Activated T-helper 1 cell treated with Interleukin-2 at 50 U/mL for 16 hours (primary cell): ENCODE measurements around the gene EXOC8.

Source experiments
- DNase-seq: peaks from one replicate; pipeline ENCODE4 v3.0.0-alpha.2; 2020; ENCODE audit warnings: low read depth

The EXOC8 gene

GRCh38 chr1:231337472-231338269 lies at the start of gene EXOC8:
Gene EXOC8, minus strand, starts transcription at chr1:231337852. Its CDS starts 107 bp downstream, at chr1:231337745.
- DNase-seq = peak; percentile 97

DNA sequence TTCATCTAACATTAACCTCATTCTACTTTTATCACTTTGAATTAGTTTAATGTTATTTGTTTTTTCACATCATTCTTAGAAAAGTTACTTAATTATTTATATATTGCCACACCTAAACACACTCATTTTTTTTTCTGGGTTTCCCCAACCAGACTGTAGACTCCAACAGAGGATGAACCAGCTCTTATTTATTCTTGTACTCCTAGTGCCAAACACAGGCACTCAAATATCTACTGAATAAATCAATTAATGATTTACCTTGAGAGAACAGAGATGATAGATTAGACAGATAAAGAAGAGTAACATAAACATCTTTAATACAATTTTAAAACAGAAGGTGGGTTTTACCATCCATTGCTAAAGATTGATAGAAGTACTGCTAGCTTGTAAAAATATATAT lies 48.8 kb upstream of the EXOC8 start:
- no peak for DNase-seq

- no peak for DNase-seq
Measured at GRCh38 chr1:231385416-231385748, 47.7 kb upstream of the EXOC8 start.

DNA sequence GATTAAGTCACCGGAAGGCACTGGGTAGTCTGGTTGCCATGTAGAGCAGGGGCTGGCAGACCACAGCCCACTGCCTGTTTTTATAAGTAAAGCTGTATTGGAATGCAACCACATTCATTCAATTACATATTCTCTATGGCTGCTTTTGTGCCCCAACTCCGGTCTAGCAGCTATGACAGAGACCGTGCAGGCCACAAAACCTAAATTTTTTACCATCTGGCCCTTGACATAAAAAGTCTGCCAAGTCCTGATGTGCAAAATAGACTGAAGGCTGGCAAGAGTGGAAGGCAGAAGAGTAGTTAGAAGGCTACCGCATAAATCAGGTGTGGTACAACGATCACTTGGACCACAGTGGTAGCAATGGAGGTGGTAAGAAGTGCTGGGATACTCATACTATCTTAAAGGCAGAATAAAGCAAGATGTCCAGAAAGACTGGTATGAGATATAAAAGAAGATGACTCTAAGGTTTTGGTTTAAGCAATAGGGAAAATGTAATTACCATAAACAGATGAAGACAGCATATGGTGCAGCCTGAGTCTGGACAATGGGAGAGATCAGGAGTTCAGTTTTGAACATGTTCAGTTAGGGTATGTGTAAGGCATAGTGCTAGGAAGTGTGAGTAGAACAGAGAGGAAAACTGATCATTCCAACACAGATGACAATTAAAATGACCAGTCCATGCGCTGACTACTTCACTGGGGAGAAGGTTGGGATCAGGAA lies 47.2 kb upstream of the EXOC8 start:
- DNase-seq = no peak

DNA sequence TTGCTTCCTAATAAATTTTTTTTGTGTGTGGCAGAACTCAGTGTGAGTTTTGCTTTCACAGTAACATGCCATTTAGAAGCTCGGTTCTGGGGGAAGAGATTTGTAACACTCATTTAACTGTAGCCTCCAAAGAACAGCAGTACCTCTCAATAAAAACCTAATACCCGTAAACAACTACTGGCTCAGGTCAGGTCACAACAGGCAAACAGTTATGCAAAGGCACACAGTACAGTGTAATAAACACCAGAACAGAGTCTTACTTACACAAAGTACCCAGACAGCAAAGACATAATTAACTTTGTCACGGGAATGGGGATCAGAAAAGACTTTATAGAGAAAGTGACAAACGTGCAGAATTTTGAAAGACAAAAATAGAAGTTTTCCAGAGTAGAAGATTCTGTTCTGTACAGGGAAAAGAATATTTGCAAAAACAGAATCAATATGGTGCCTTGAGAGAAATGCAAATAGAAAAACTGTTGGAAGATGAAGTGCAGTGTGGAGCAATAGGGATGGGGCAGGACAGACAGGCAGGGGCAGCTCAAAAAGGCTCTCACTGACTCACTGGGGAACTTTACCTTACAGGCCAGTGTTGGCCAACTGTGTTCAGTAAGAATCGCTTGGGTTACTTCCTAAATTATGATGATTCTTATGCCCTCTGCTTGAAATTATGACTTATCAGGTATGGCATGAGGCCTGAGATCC lies 45.7 kb upstream of the EXOC8 start:
- no peak for DNase-seq

DNA sequence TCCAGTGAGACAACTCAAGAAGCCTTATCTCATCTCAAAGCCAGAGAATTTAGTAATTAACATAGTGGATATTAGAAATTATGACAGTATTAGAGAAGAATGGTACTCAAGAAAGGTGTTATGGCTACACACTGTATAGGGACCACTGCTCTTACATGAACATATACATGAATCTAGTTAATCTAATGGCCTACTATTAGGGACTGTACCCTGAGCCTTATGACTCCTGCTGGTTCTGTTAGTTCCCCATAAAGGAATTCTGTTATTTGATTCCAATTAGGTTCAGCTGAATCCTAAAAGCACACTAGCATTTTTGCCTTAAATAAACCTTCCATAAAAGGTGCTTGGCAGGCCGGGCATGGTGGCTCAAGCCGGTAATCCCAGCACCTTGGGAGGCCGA lies 44.8 kb upstream of the EXOC8 start:
- DNase-seq = no peak

- DNase-seq = no peak
Measured at GRCh38 chr1:231381729-231382128, 44.1 kb upstream of the EXOC8 start.

GRCh38 chr1:231376875-231377549 lies 39.4 kb upstream of the EXOC8 start:
- no peak for DNase-seq

GRCh38 chr1:231376101-231376500 lies 38.4 kb upstream of the EXOC8 start:
- DNase-seq = no peak

DNA sequence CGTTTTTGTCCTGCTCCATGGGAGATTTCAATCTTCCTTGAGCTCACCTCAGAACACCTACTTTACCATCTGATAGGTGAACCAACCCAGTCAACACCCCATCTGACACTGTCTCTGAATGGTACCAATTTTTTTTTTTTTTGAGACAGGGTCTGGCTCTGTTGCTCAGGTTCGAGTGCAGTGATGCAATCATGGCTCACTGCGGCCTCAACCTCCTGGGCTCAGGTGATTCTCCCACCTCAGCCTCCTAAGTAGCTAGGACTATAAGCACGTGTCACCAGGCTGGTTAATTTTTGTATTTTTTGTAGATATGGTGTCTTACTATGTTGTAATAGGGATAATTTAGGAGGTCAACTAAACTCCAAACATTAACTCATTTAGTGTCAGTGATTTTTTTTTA lies 36.7 kb upstream of the EXOC8 start:
- DNase-seq = no peak

DNA sequence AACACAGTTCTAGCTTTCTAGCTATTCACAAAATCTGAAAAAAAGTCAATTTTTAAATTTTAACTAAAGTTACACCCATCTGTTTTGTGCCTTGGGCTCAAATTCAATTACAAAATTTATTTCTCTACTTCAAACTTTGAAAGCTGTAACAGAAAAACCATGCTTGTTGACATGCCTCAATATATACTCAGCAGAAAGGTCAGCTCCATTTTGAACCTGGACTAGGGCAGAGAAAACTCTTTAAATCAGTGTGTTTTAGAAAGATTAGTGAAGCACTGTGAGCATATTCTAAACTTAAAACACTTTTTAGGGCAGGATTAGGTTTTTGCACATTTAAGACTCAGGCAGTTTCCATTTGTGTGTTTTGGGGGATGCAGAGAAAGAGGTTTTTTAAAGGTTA lies 34.8 kb upstream of the EXOC8 start:
- DNase-seq = no peak

DNA sequence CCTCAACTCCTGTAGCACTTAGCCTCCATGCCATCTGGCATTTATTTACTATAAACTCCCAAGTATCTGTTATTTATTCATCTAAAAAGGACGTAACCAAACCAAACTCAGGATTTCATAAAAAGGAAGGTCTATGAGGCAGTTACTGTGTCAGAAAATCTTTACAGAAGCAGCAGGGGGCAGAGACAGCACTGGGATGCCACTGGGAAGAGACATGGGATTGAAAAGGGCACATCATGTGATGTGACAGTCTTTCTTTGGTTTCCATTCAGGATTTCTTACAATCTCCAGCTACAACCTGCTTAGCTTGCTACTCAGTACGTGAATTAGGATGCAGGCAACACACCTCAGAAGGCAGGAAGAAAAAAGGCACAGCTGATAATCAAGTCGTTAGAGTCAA lies 31.6 kb upstream of the EXOC8 start:
- no peak for DNase-seq

DNA sequence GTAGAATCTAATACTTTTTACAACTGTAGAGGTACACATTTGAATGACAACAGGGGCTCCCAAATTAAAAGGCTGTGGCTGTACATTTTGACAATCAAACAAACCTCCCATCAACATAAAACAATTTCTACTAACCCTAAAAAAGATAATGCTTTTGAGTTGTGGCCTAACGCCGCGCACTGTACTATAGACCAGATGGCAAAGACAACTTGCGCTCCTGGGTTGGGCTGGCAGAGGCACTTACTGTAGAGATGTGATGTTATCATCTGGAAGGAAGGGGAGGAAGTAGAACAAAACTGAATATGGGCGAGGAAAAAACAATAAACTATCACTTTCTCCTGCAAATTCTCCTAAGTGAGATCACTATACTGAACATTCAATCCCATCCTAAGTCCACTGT lies 26.5 kb upstream of the EXOC8 start:
- DNase-seq = no peak

- DNase-seq = no peak
Measured at GRCh38 chr1:231363624-231364023, 26.0 kb upstream of the EXOC8 start.

GRCh38 chr1:231362325-231362724 lies 24.7 kb upstream of the EXOC8 start:
- no peak for DNase-seq

DNA sequence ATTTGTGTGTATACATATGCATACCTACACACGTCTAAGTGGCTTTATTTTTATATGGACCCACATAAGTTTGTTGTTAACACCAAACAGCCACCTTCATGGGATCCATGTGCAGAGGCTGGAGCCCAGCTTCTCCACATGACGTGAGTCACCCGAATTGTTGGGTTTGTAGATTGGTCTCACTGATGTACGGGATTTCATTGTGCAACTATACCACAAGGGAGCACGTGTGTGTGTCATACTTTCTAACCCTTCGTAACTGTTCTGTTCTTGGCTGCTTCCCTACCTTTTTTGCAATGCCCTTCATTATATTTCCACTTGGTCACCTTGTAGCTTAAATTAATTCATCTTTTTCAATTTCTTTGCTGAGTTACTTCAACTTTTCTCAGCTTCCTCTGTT lies 21.5 kb upstream of the EXOC8 start:
- no peak for DNase-seq

- no peak for DNase-seq
Measured at GRCh38 chr1:231357831-231358354, 20.2 kb upstream of the EXOC8 start.

GRCh38 chr1:231357187-231357772 lies 19.6 kb upstream of the EXOC8 start:
- no peak for DNase-seq

- no peak for DNase-seq
Measured at GRCh38 chr1:231355171-231355570, 17.5 kb upstream of the EXOC8 start.

DNA sequence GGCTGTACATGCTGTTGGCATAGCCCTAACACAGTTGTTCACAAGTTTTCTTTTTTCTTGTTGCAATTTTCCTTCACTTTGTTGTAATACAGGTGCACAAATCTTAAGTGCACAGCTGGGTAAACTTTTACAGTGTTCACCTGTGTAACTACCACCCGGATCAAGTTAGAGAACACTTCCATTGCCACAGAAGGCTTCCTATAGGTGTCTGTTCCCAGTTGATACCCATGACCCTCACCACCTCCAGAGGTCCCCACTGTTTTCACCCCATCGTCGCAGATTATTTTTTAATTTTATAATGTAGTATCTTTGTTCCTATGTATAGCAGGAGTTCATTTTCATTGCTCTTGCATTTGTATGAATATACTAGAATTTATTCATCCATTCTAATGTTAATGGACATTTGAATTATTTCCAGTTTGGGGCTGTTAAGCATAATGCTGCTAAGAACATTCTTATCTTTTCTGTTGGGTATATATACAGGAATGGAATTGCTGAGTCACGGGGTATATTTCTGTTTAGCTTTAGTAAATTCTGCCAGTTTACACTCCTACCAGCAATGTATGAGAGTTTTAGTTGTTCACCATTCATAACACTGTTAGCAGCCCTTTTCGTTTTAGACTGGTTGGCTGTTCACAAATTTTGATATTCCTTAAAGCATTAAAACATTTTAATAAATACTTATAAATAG lies 16.8 kb upstream of the EXOC8 start:
- no peak for DNase-seq

- no peak for DNase-seq
Measured at GRCh38 chr1:231353086-231353485, 15.4 kb upstream of the EXOC8 start.
